ENCODE data around the gene MEGF9.

MEGF9 gene

DNA sequence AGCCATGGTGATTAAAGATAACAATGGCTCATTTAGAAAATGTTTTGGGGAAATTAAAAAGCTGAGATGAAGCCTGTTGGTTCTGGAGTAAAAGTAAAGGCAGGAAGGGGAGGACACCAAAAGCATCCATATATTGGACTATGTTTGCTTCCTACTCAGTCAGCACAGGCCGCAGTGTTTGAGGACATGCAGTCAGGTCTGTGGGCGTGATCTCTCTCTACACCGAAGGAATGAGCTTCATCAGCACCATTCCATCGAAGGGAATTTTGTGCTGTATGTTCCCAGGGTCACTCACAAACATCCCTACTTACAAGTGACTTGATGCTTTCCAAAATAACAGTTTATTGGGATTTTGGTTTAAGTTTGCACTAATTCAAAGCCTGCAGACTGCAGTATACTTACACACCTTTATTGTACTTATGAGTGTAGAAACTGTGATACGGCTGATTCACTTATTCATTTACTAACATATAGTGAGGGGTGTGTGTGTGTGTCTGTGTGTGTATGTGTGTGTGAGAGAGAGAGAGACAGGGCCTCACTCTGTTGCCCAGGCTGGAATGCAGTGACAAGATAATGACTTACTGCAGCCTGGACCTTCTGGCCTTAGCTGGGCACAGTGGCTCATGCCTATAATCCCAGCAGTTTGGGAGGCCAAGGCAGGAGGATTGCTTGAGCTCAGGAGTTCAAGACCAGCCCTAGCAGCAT, 120.9 kb downstream of the MEGF9 start:
- H3K4me1 ChIP-seq (ENCODE audit: low read depth, poor library complexity, severe bottlenecking) = no peaks in the 10 kb centered on the region
- H2AFZ ChIP-seq (ENCODE audit: low read depth) = no peak overlapping the region
- no peak overlapping the region for H3K27ac ChIP-seq
- no peak overlapping the region for H3K4me2 ChIP-seq
- TF ChIP-seq, protein P1, sequence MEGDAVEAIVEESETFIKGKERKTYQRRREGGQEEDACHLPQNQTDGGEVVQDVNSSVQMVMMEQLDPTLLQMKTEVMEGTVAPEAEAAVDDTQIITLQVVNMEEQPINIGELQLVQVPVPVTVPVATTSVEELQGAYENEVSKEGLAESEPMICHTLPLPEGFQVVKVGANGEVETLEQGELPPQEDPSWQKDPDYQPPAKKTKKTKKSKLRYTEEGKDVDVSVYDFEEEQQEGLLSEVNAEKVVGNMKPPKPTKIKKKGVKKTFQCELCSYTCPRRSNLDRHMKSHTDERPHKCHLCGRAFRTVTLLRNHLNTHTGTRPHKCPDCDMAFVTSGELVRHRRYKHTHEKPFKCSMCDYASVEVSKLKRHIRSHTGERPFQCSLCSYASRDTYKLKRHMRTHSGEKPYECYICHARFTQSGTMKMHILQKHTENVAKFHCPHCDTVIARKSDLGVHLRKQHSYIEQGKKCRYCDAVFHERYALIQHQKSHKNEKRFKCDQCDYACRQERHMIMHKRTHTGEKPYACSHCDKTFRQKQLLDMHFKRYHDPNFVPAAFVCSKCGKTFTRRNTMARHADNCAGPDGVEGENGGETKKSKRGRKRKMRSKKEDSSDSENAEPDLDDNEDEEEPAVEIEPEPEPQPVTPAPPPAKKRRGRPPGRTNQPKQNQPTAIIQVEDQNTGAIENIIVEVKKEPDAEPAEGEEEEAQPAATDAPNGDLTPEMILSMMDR (conservative IDR thresholded peaks at IDR 0.05; ENCODE audit: low read depth, low read length) = no peak
- H3K9ac ChIP-seq = no peak overlapping the region
- H3K27me3 ChIP-seq (ENCODE audit: insufficient read depth, low read depth) = no peaks in the 10 kb centered on the region
- H3K79me2 ChIP-seq (ENCODE audit: insufficient read depth, low read depth) = no peaks in the 10 kb centered on the region
- no peaks in the 10 kb centered on the region for H4K20me1 ChIP-seq (ENCODE audit: insufficient read depth)
- H3K36me3 ChIP-seq (ENCODE audit: insufficient read depth) = no peaks in the 10 kb centered on the region
- no peak overlapping the region for H3K4me3 ChIP-seq (IDR thresholded peaks at IDR 0.05; ENCODE audit: insufficient read depth, low read depth, low read length)

DNA sequence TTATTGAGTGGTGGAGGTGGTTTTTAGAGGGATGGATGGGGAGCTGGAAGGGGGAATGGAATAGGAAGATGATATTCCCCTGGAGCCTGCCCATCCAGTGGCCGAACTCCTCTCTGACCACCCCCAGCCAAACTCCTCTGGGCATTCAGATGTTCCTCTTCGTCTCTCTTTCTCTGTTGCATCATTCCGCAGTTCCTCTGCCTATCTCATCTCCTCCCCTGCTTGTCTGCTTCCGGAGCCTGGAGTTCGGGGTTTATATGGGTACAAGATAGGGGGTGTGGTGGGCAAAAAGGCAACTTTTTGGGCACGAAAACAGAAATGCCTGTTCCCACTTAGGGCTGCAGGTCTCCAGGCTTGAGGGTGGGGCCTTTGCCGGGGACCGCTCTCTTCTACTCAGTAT, 122.1 kb downstream of the MEGF9 start:
- no peaks in the 10 kb centered on the region for H3K36me3 ChIP-seq (ENCODE audit: insufficient read depth)
- H3K27me3 ChIP-seq (ENCODE audit: insufficient read depth, low read depth) = no peaks in the 10 kb centered on the region
- no peaks in the 10 kb centered on the region for H4K20me1 ChIP-seq (ENCODE audit: insufficient read depth)
- H3K27ac ChIP-seq = no peak overlapping the region
- no peaks in the 10 kb centered on the region for H3K4me1 ChIP-seq (ENCODE audit: low read depth, poor library complexity, severe bottlenecking)
- H2AFZ ChIP-seq (ENCODE audit: low read depth) = no peak overlapping the region
- H3K9ac ChIP-seq = no peak overlapping the region
- no peak overlapping the region for H3K4me2 ChIP-seq
- no peak overlapping the region for H3K4me3 ChIP-seq (IDR thresholded peaks at IDR 0.05; ENCODE audit: insufficient read depth, low read depth, low read length)
- no peaks in the 10 kb centered on the region for H3K79me2 ChIP-seq (ENCODE audit: insufficient read depth, low read depth)
- TF ChIP-seq, protein P1 (conservative IDR thresholded peaks at IDR 0.05; ENCODE audit: low read depth, low read length) = no peak

DNA sequence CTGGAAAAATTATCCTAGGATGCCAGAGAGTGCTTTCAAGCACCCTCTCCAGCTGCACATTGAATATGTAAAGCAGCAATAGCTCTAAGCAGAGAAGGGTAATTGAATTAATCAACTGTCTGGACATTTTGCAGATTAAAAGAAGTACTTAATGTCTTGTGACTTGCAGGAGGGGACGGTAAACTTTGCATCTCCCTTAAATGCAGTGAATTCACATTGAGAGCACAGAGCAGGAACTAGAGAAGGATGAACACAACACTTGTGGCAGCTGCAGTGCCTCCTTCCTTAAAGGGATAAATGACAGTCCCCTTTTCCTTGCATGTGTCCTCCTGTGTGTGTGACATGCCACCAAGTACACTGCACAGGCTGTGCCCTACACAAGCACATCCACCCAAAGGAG, 126.9 kb downstream of the MEGF9 start:
- Histone ChIP-seq H3K79me2 (ENCODE audit: insufficient read depth, low read depth) (no peaks in the 10 kb centered on the region), H4K20me1 (ENCODE audit: insufficient read depth) (no peaks in the 10 kb centered on the region), H3K9ac (no peak overlapping the region), H3K36me3 (ENCODE audit: insufficient read depth) (no peaks in the 10 kb centered on the region), H3K4me2 (no peak overlapping the region), H3K4me3 (IDR thresholded peaks at IDR 0.05; ENCODE audit: insufficient read depth, low read depth, low read length) (no peak overlapping the region), H2AFZ (ENCODE audit: low read depth) (no peak overlapping the region), H3K27me3 (ENCODE audit: insufficient read depth, low read depth) (no peaks in the 10 kb centered on the region), H3K27ac (no peak overlapping the region), H3K4me1 (ENCODE audit: low read depth, poor library complexity, severe bottlenecking) (peaks cover 38% of the 10 kb centered on the region)
- TF ChIP-seq, protein P1 (conservative IDR thresholded peaks at IDR 0.05; ENCODE audit: low read depth, low read length) = no peak

DNA sequence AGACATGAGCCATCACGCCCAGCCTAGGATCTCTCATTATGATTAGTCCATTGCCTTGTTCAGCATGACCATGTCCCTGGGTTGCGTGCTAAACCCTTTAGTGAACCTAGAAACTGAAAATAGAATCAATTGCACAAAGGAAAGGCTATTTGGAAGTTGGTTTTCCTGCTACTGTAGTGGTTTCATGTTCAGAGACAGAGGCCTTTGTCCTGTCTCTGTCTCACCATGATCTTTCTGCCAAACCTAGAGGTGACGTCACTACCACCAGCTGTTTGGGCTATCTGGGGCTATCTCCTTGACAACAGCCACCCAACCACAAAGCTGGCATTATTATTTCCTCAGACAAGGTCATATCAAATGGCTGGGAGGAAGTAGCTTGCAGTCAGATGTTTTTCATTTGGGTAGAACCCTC, 130.3 kb downstream of the MEGF9 start:
- H3K4me1 ChIP-seq (ENCODE audit: low read depth, poor library complexity, severe bottlenecking) = peaks cover 66% of the 10 kb centered on the region
- peak overlapping the region; percentile 89 for H3K27ac ChIP-seq
- H3K79me2 ChIP-seq (ENCODE audit: insufficient read depth, low read depth) = peaks cover 22% of the 10 kb centered on the region
- H3K36me3 ChIP-seq (ENCODE audit: insufficient read depth) = no peaks in the 10 kb centered on the region
- TF ChIP-seq, protein P1 (conservative IDR thresholded peaks at IDR 0.05; ENCODE audit: low read depth, low read length) = no peak
- H4K20me1 ChIP-seq (ENCODE audit: insufficient read depth) = no peaks in the 10 kb centered on the region
- no peaks in the 10 kb centered on the region for H3K27me3 ChIP-seq (ENCODE audit: insufficient read depth, low read depth)
- peak overlapping the region; percentile 77 for H3K4me2 ChIP-seq
- H2AFZ ChIP-seq (ENCODE audit: low read depth) = peak overlapping the region; percentile 24; the same call in 1 of the 2 replicates
- no peak overlapping the region for H3K4me3 ChIP-seq (IDR thresholded peaks at IDR 0.05; ENCODE audit: insufficient read depth, low read depth, low read length)
- H3K9ac ChIP-seq = peak overlapping the region; percentile 38
